ENCODE measurements around the gene CACNA2D2.

CACNA2D2 gene

GRCh38 chr3:50441424-50442217 lies 61.8 kb downstream of the CACNA2D2 start:
- no peak overlapping the region for H3K4me3 ChIP-seq (ENCODE audit: low read depth, low read length)
- no peak for DNase-seq (ENCODE audit: low read depth)

- no peak overlapping the region for H3K4me3 ChIP-seq (ENCODE audit: low read depth, low read length)
- DNase-seq (ENCODE audit: low read depth) = no peak
Observed at GRCh38 chr3:50436114-50436674, 67.2 kb downstream of the CACNA2D2 start.

GRCh38 chr3:50435371-50436113 lies 67.9 kb downstream of the CACNA2D2 start:
- no peak overlapping the region for H3K4me3 ChIP-seq (ENCODE audit: low read depth, low read length)
- no peak for DNase-seq (ENCODE audit: low read depth)

- H3K4me3 ChIP-seq (ENCODE audit: low read depth, low read length) = no peak overlapping the region
- DNase-seq (ENCODE audit: low read depth) = no peak
Observed at GRCh38 chr3:50433954-50434353, 69.5 kb downstream of the CACNA2D2 start.

GRCh38 chr3:50430950-50431435 lies 72.4 kb downstream of the CACNA2D2 start:
- H3K4me3 ChIP-seq (ENCODE audit: low read depth, low read length) = no peak overlapping the region
- no peak for DNase-seq (ENCODE audit: low read depth)

- no peak for DNase-seq (ENCODE audit: low read depth)
- no peak overlapping the region for H3K4me3 ChIP-seq (ENCODE audit: low read depth, low read length)
Observed at GRCh38 chr3:50430191-50430590, 73.2 kb downstream of the CACNA2D2 start.

- no peak overlapping the region for H3K4me3 ChIP-seq (ENCODE audit: low read depth, low read length)
- DNase-seq (ENCODE audit: low read depth) = no peak
Observed at GRCh38 chr3:50428007-50428633, 75.3 kb downstream of the CACNA2D2 start.

- no peak for DNase-seq (ENCODE audit: low read depth)
- no peak overlapping the region for H3K4me3 ChIP-seq (ENCODE audit: low read depth, low read length)
Observed at GRCh38 chr3:50427217-50427616, 76.2 kb downstream of the CACNA2D2 start.

- DNase-seq (ENCODE audit: low read depth) = no peak
Observed at GRCh38 chr3:50425911-50426310, 77.5 kb downstream of the CACNA2D2 start.

GRCh38 chr3:50423543-50423942 lies 79.9 kb downstream of the CACNA2D2 start:
- no peak overlapping the region for H3K4me3 ChIP-seq (ENCODE audit: low read depth, low read length)
- DNase-seq (ENCODE audit: low read depth) = no peak

More at GRCh38 chr3:50425911-50426310, 77.5 kb downstream of the CACNA2D2 start:
- H3K4me3 ChIP-seq (ENCODE audit: low read depth, low read length) = no peak overlapping the region

GRCh38 chr3:50422153-50422552 lies 81.3 kb downstream of the CACNA2D2 start:
- no peak overlapping the region for H3K4me3 ChIP-seq (ENCODE audit: low read depth, low read length)
- DNase-seq (ENCODE audit: low read depth) = no peak

GRCh38 chr3:50419595-50420370 lies 83.7 kb downstream of the CACNA2D2 start:
- no peak overlapping the region for H3K4me3 ChIP-seq (ENCODE audit: low read depth, low read length)
- no peak for DNase-seq (ENCODE audit: low read depth)

GRCh38 chr3:50418850-50419249 lies 84.6 kb downstream of the CACNA2D2 start:
- no peak overlapping the region for H3K4me3 ChIP-seq (ENCODE audit: low read depth, low read length)
- no peak for DNase-seq (ENCODE audit: low read depth)

- no peak for DNase-seq (ENCODE audit: low read depth)
- no peak overlapping the region for H3K4me3 ChIP-seq (ENCODE audit: low read depth, low read length)
Observed at GRCh38 chr3:50417637-50418033, 85.8 kb downstream of the CACNA2D2 start.

GRCh38 chr3:50416736-50417636 lies 86.4 kb downstream of the CACNA2D2 start:
- no peak for DNase-seq (ENCODE audit: low read depth)
- no peak overlapping the region for H3K4me3 ChIP-seq (ENCODE audit: low read depth, low read length)

- no peak for DNase-seq (ENCODE audit: low read depth)
- no peak overlapping the region for H3K4me3 ChIP-seq (ENCODE audit: low read depth, low read length)
Observed at GRCh38 chr3:50415816-50416215, 87.6 kb downstream of the CACNA2D2 start.

- no peak for DNase-seq (ENCODE audit: low read depth)
- H3K4me3 ChIP-seq (ENCODE audit: low read depth, low read length) = no peak overlapping the region
Observed at GRCh38 chr3:50415061-50415460, 88.4 kb downstream of the CACNA2D2 start.

- no peak for DNase-seq (ENCODE audit: low read depth)
- H3K4me3 ChIP-seq (ENCODE audit: low read depth, low read length) = no peak overlapping the region
Observed at GRCh38 chr3:50414616-50415015, 88.8 kb downstream of the CACNA2D2 start.
